Measurements from ENCODE around the gene ASIC3. TPM values are rescaled to one million over a fixed set of nuclear protein-coding genes. Genes with fewer than 3 reads are reported as not detected.

The ASIC3 gene
- total RNA-seq, 4 donors from 2014 or later: 2.6 to 4.3 (median 3.1) TPM

- Histone ChIP-seq H3K27me3 (no peaks in the 10 kb centered on the region), H3K27ac (peak overlapping the region; percentile 86 to 92 (median 92)), H3K36me3 (no peaks in the 10 kb centered on the region), H3K4me1 (peaks cover 36 to 65% (median 55%) of the 10 kb centered on the region in 4 donors), H3K9me3 (no peaks in the 10 kb centered on the region), H3K4me3 (peak overlapping the region; percentile 62 to 75 (median 72))
- WGBS, 2 donors (ENCODE audit: low coverage in 1 of 2): 1% methylated on average over 47 of the region's 56 CpGs; no CpG with 5 or more reads in 1 of the 2 donors
- no peak for TF ChIP-seq CTCF (IDR thresholded peaks at IDR 0.05)
- TF ChIP-seq POLR2A (IDR thresholded peaks at IDR 0.05): no peak
- TF ChIP-seq POLR2AphosphoS5 (IDR thresholded peaks at IDR 0.05): no peak
- no peak for TF ChIP-seq EP300 (IDR thresholded peaks at IDR 0.05; ENCODE audit: low read depth)
- intact Hi-C loops (cut with DNase I; ENCODE audit: low total_unique reads) (no loop called here), in situ Hi-C loops (cut with MboI; ENCODE audit: low pct_ligation_motif_present in 1 of 4, low pct_unique_long_range_greater_than_20kb in 1 of 4, low sequenced_read_pairs in 3 of 4) (no loop called here)
- DNase-seq: peak; percentile 35
Measured at GRCh38 chr7:151086802-151087244, 38.5 kb downstream of the ASIC3 start.

GRCh38 chr7:151087245-151088018 lies 39.1 kb downstream of the ASIC3 start:
- H3K4me3 ChIP-seq: peak overlapping the region; percentile 62 to 75 (median 72)
- peaks cover 30 to 61% (median 49%) of the 10 kb centered on the region in 4 donors for H3K4me1 ChIP-seq
- H3K27ac ChIP-seq: peak overlapping the region; percentile 86 to 92 (median 92)
- TF ChIP-seq POLR2A (IDR thresholded peaks at IDR 0.05) (no peak), CTCF (IDR thresholded peaks at IDR 0.05) (peak in 4 of 5 experiments; percentile 4 to 42 (median 25)), EP300 (IDR thresholded peaks at IDR 0.05; ENCODE audit: low read depth) (no peak), POLR2AphosphoS5 (IDR thresholded peaks at IDR 0.05) (peak in 2 of 3 donors; percentile 26 to 47)
- WGBS, 2 donors (ENCODE audit: low coverage in 1 of 2): 0% methylated on average over 59 of the region's 70 CpGs; no CpG with 5 or more reads in 1 of the 2 donors
- intact Hi-C loops (cut with DNase I; ENCODE audit: low total_unique reads) (no loop called here), in situ Hi-C loops (cut with MboI; ENCODE audit: low pct_ligation_motif_present in 1 of 4, low pct_unique_long_range_greater_than_20kb in 1 of 4, low sequenced_read_pairs in 3 of 4) (no loop called here)
- no peaks in the 10 kb centered on the region for H3K36me3 ChIP-seq
- no peaks in the 10 kb centered on the region for H3K9me3 ChIP-seq
- peak; percentile 74 for DNase-seq
- H3K27me3 ChIP-seq: no peaks in the 10 kb centered on the region

- in situ Hi-C loops (cut with MboI; ENCODE audit: low pct_ligation_motif_present in 1 of 4, low pct_unique_long_range_greater_than_20kb in 1 of 4, low sequenced_read_pairs in 3 of 4) (no loop called here), intact Hi-C loops (cut with DNase I; ENCODE audit: low total_unique reads) (no loop called here)
- Histone ChIP-seq H3K4me1 (peaks cover 27 to 57% (median 45%) of the 10 kb centered on the region in 4 donors), H3K27me3 (no peaks in the 10 kb centered on the region), H3K36me3 (no peaks in the 10 kb centered on the region), H3K4me3 (peak overlapping the region; percentile 62 to 75 (median 72)), H3K9me3 (no peaks in the 10 kb centered on the region), H3K27ac (peak overlapping the region; percentile 86 to 92 (median 92))
- DNase-seq: no peak
- TF ChIP-seq POLR2AphosphoS5 (IDR thresholded peaks at IDR 0.05): no peak
- no peak for TF ChIP-seq POLR2A (IDR thresholded peaks at IDR 0.05)
- TF ChIP-seq CTCF (IDR thresholded peaks at IDR 0.05): no peak
- no peak for TF ChIP-seq EP300 (IDR thresholded peaks at IDR 0.05; ENCODE audit: low read depth)
- 49% methylated on average over 3 to 16 of the region's 16 CpGs for whole genome bisulfite sequencing, 2 donors (ENCODE audit: low coverage in 1 of 2)
Measured at GRCh38 chr7:151088019-151088855, 39.9 kb downstream of the ASIC3 start.

Data from transverse colon (tissue), 4 donors.